BE2C (cell line): ENCODE results near the gene SPACA1.
A peak's percentile ranks its signal among the peaks of the same experiment; 100 is the strongest.

ENCODE experiments used
- DNase-seq: peaks from one replicate; pipeline ENCODE4 v3.0.0-alpha.2; 2020
- H3K27me3 ChIP-seq: fragments of 250-450 bp; sonication (Bioruptor Pico); 2 replicates; pipeline ENCODE4 v1.5.1; 2020; ENCODE audit warnings: mild to moderate bottlenecking
- H3K36me3 ChIP-seq: fragments of 250-450 bp; sonication (Bioruptor Pico); 2 replicates; pipeline ENCODE4 v1.5.1; 2020; ENCODE audit warnings: mild to moderate bottlenecking
- H3K4me1 ChIP-seq: fragments of 250-450 bp; sonication (Bioruptor Pico); 2 replicates; pipeline ENCODE4 v1.5.1; 2020
- H3K4me3 ChIP-seq: 2 replicates; pipeline ENCODE4 v1.5.1; 2011; ENCODE audit warnings: low read depth, low read length
- H3K9me3 ChIP-seq: fragments of 250-450 bp; sonication (Bioruptor Pico); 2 replicates; pipeline ENCODE4 v1.5.1; 2020
- TF ChIP-seq, protein P1 (sequence below): IDR thresholded peaks from 2 replicates; pipeline ENCODE4 v1.5.1; 2012; ENCODE audit warnings: mild to moderate bottlenecking, low read depth, low read length

SPACA1 gene

GRCh38 chr6:88008831-88009231 lies 38.8 kb upstream of the SPACA1 start:
- Histone ChIP-seq H3K4me1 (no peaks in the 10 kb centered on the region), H3K27me3 (peaks cover 5% of the 10 kb centered on the region; the same call in 1 of the 2 replicates), H3K9me3 (no peaks in the 10 kb centered on the region), H3K4me3 (no peak overlapping the region), H3K36me3 (no peaks in the 10 kb centered on the region)
- DNase-seq, result no peak
- TF ChIP-seq, protein P1, sequence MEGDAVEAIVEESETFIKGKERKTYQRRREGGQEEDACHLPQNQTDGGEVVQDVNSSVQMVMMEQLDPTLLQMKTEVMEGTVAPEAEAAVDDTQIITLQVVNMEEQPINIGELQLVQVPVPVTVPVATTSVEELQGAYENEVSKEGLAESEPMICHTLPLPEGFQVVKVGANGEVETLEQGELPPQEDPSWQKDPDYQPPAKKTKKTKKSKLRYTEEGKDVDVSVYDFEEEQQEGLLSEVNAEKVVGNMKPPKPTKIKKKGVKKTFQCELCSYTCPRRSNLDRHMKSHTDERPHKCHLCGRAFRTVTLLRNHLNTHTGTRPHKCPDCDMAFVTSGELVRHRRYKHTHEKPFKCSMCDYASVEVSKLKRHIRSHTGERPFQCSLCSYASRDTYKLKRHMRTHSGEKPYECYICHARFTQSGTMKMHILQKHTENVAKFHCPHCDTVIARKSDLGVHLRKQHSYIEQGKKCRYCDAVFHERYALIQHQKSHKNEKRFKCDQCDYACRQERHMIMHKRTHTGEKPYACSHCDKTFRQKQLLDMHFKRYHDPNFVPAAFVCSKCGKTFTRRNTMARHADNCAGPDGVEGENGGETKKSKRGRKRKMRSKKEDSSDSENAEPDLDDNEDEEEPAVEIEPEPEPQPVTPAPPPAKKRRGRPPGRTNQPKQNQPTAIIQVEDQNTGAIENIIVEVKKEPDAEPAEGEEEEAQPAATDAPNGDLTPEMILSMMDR, result no peak

DNA sequence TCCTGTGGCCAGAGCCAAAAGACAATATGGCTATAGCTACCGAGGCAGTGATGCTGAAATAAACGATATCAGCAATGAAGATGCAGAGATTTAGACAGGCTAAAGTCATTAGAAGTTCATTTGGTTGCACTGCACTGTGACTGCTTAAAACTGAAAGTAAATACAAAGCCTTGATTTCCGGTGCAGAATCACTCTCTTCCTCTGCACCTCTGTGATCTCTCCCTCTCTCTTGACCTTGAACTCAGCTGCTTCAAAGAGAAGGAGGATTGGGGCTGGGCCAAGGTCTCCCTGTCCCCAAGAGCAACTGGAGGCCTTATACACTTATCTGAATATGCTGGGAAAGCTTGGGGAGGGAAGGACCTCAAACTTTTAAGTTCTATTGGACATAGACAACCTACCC lies 34.6 kb upstream of the SPACA1 start:
- DNase-seq, result no peak
- Histone ChIP-seq H3K36me3 (no peaks in the 10 kb centered on the region), H3K4me1 (no peaks in the 10 kb centered on the region), H3K9me3 (no peaks in the 10 kb centered on the region), H3K4me3 (no peak overlapping the region), H3K27me3 (no peaks in the 10 kb centered on the region)
- TF ChIP-seq, protein P1, result no peak

DNA sequence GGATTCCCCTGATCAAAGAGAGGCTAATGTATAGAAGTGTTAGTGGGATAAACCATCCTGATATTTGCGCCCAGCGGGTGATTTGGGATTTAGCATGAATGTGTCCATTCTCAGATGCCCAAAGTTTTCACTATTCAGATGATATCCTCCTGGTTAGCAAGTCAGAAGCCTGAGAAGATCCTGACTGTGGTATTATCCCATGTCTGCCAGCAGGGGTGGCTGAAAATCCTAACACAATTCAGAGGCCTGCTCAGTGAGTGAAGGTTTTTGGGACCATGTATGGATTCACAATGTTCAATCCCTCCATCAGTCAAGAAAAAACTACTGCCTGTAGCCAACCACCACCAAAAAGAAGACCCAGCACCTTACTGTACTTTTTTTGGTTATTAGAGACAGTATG lies 34.1 kb upstream of the SPACA1 start:
- no peaks in the 10 kb centered on the region for H3K36me3 ChIP-seq
- no peak overlapping the region for H3K4me3 ChIP-seq
- no peaks in the 10 kb centered on the region for H3K27me3 ChIP-seq
- TF ChIP-seq, protein P1, result peak; percentile 15; the same call in 1 of the 2 replicates
- no peaks in the 10 kb centered on the region for H3K4me1 ChIP-seq
- DNase-seq, result no peak
- no peaks in the 10 kb centered on the region for H3K9me3 ChIP-seq

DNA sequence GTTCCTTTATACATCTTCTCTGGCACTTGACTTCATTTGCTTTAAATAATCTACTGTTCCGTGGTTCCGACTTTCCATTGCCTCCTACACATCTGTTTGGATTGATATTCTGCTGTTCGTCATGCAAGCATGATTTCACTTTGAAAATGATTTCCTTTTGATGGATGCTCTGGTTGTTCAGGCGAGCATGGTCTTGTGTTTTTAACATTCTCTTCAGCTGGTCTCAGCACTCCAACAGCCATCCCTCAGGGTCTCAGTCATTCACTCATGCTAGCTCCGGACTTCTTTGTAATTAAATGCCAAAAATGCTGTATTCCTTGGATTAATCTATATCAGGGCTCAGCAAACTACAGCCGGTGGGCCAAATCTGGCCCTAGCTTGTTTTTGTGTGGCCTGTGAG lies 27.2 kb upstream of the SPACA1 start:
- TF ChIP-seq, protein P1, result no peak
- no peaks in the 10 kb centered on the region for H3K36me3 ChIP-seq
- H3K27me3 ChIP-seq, result no peaks in the 10 kb centered on the region
- no peaks in the 10 kb centered on the region for H3K9me3 ChIP-seq
- no peak overlapping the region for H3K4me3 ChIP-seq
- H3K4me1 ChIP-seq, result no peaks in the 10 kb centered on the region
- no peak for DNase-seq

DNA sequence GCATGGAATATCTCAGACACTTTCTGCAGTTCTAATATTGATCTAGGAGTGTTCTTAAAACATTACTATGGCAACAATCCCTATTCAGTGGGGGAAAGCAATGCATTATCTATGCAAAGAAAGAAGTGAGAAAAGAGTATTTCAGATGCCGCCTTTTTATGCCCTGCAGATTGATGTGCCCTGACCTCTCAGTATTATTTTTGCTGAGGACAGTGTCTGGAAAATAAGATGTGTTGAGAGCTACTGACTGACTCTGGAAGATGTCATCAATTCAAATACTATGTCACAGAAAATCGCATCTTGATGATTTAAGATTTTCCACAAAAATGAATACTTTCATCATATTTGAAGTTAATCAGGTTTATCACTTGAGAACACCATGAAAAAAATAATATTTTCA lies 22.9 kb upstream of the SPACA1 start:
- H3K36me3 ChIP-seq, result no peaks in the 10 kb centered on the region
- no peak overlapping the region for H3K4me3 ChIP-seq
- H3K9me3 ChIP-seq, result no peaks in the 10 kb centered on the region
- DNase-seq, result no peak
- TF ChIP-seq, protein P1, result no peak
- H3K4me1 ChIP-seq, result no peaks in the 10 kb centered on the region
- H3K27me3 ChIP-seq, result no peaks in the 10 kb centered on the region

GRCh38 chr6:88031550-88031949 lies 16.1 kb upstream of the SPACA1 start:
- Histone ChIP-seq H3K9me3 (no peaks in the 10 kb centered on the region), H3K4me3 (no peak overlapping the region), H3K36me3 (no peaks in the 10 kb centered on the region), H3K4me1 (no peaks in the 10 kb centered on the region), H3K27me3 (no peaks in the 10 kb centered on the region)
- TF ChIP-seq, protein P1, result no peak
- DNase-seq, result no peak
